Measurements from ENCODE around the gene FBXO36.

DNA sequence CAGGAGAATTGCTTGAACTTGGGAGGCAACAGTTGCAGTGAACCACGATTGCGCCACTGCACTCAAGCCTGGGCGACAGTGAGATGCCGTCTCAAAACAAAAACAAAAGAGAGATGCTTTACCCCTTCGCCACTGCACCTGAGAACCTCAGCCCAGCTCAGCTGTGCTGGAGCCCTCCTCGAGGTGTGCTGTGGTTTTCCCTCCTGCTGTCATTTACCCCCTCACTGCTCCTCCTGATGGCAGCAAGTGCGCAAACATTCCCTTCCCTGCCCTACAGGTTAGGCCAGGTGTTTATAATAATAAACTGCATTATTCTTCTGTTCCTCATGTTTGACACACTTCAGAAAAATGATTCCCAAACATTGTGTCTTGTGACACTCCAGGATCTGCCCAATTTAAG is 8.4 kb downstream of the FBXO36 start:
- TF ChIP-seq, protein P1, sequence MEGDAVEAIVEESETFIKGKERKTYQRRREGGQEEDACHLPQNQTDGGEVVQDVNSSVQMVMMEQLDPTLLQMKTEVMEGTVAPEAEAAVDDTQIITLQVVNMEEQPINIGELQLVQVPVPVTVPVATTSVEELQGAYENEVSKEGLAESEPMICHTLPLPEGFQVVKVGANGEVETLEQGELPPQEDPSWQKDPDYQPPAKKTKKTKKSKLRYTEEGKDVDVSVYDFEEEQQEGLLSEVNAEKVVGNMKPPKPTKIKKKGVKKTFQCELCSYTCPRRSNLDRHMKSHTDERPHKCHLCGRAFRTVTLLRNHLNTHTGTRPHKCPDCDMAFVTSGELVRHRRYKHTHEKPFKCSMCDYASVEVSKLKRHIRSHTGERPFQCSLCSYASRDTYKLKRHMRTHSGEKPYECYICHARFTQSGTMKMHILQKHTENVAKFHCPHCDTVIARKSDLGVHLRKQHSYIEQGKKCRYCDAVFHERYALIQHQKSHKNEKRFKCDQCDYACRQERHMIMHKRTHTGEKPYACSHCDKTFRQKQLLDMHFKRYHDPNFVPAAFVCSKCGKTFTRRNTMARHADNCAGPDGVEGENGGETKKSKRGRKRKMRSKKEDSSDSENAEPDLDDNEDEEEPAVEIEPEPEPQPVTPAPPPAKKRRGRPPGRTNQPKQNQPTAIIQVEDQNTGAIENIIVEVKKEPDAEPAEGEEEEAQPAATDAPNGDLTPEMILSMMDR (IDR thresholded peaks at IDR 0.05; ENCODE audit: low read depth, low read length, missing input control) = no peak
- TF ChIP-seq, protein P2, sequence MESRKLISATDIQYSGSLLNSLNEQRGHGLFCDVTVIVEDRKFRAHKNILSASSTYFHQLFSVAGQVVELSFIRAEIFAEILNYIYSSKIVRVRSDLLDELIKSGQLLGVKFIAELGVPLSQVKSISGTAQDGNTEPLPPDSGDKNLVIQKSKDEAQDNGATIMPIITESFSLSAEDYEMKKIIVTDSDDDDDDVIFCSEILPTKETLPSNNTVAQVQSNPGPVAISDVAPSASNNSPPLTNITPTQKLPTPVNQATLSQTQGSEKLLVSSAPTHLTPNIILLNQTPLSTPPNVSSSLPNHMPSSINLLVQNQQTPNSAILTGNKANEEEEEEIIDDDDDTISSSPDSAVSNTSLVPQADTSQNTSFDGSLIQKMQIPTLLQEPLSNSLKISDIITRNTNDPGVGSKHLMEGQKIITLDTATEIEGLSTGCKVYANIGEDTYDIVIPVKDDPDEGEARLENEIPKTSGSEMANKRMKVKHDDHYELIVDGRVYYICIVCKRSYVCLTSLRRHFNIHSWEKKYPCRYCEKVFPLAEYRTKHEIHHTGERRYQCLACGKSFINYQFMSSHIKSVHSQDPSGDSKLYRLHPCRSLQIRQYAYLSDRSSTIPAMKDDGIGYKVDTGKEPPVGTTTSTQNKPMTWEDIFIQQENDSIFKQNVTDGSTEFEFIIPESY (IDR thresholded peaks at IDR 0.05) = no peak
- TF ChIP-seq TAF1 (conservative IDR thresholded peaks at IDR 0.05) (no peak), RAD21 (IDR thresholded peaks at IDR 0.05) (no peak)
- TF ChIP-seq, protein P3, sequence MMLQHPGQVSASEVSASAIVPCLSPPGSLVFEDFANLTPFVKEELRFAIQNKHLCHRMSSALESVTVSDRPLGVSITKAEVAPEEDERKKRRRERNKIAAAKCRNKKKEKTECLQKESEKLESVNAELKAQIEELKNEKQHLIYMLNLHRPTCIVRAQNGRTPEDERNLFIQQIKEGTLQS (IDR thresholded peaks at IDR 0.05) = no peak
